NCI-H1048 (cell line): ENCODE results near the gene ADAMTSL1.

Experiments used
- DNase-seq: peaks from one replicate; lab custom pipeline; 2025; lab: John Stamatoyannopoulos, UW

The ADAMTSL1 gene

DNA sequence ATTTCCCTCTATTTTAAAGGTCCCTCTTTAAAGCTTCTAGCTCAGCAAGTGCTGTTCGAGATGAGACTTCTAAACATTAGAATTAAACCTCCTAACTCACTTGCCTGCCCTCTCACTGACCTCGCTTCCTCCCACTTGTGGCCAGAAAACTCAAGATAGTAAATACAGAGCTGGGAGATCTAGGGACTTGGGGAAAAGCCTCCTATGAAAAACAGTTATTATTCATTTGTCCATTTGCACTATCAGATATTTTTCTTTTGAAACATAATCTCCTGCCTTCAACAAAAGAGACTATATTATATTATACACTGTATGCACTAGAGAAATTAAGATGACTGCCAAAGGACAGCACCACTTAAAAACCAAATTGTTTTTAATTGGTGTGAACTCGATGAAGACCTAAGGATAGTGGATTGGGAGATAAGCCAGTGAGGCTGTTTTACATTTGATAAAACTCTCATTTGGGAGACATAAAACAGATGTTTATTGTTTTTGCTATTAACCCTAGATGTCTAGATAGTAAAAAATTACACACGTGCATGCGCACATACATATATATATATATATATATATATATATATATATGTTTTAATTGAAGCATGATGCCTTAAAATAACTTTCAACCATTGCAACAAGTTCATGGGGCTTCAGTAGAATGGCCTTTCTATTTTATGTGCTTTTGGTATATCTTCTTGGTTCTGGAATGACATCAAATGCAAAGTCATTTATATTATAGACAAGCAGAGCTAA is 229.4 kb downstream of the ADAMTSL1 start:
- DNase-seq: no peak

DNA sequence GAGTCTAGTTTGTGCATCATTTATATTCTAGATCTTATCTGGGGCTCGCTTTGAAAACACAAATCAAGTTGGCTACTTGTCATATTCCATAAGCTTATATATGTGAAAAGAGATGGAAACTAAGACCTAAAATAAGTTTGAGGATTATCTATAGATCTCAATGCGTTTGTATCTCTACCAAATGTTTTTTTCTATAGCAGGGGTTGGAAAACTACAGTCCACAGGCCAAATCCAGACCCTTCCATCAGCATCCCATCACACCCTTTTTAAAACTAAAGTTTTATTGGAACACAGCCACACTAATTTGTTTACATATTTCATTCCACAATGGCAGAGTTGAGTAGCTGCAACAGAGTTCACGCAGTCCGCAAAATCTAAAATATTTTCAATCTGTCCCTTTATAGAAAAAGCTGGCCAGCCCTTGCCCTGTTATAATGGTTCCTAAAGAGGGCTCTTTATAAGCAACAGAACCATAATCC is 230.0 kb downstream of the ADAMTSL1 start:
- DNase-seq: no peak

DNA sequence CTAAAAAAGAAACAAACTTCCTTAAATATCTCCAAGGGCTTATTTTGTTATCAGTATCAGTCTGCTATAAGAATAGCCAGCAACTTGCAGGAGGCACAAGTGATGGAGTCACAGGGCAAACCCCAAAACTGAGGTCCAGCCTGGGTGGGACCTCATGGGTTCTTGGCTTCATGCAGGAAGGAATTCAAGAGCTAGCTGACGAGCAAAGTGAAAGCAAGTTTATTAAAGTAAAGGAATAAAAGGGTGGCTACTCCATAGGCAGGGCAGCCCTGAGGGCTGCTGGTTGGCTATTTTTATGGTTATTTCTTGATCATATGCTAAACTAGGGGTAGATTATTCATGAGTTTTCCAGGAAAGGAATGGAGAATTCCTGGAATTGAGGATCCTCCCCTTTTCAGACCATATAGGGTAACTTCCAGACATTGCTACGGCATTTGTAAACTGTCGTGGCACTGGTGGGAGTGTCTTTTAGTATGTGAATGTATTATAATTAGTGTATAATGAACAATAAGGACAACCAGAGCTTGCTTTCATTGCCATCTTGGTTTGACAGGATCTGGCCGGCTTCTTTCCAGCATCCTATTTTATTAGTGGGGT is 231.9 kb downstream of the ADAMTSL1 start:
- no peak for DNase-seq

DNA sequence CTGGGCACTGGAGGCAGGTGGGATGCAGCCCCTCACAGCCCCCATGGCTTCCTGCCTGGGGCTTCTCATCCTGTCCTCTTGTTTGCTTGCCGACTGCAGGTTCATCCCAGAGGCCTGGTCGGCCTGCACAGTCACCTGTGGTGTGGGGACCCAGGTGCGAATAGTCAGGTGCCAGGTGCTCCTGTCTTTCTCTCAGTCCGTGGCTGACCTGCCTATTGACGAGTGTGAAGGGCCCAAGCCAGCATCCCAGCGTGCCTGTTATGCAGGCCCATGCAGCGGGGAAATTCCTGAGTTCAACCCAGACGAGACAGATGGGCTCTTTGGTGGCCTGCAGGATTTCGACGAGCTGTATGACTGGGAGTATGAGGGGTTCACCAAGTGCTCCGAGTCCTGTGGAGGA is 232.7 kb downstream of the ADAMTSL1 start:
- DNase-seq: no peak

DNA sequence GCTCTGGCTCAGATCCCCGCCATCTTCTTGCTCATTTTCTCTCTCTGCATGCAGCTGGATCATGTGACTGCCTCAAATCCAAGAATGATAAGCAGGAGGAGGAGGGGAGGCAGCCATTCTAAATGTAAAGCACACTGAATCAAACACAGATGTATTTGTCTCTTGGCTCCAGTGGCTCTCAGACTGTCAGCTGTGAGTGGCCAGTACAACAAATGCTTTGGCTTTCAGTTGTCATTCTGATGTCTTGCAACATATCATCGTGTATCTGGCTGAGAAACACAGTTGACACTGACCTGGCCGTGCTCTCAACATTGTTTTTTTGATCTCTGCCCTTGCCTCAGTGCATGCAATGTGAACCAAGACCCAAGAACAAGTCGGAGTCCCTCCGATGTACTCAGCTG is 233.1 kb downstream of the ADAMTSL1 start:
- DNase-seq: no peak

DNA sequence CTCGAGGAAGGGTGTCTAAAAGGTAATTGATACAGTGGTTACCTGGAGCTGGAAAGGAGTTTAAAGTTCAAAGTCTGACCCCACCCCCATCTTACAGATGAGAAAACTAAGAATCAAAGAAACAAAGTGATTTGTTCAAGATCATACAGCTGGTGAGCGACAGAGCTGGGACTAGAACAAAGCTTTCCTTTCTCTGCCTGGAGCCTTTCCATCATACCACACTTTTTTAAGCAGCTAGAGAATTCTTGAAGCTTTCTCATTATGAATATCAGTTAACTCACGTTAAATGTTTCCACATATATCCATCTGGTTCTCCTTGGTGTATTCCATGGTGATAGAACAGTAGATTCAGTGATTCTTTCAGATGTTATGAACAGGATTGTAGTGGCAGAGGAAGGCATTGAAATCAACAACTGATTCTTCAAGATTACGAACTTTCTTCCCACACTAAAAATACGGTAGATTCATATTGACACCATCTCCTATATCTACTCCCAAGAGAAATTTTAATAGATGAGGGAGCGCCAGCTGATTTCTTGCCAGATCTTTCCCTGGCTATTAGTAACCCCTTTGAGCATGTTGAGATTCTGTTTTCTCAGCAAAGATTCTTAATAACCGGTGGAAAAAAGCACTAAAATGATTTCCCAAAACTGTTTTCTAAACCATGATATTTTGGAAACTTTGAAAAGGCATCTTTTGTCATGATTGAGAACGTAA is 233.7 kb downstream of the ADAMTSL1 start:
- DNase-seq: no peak

DNA sequence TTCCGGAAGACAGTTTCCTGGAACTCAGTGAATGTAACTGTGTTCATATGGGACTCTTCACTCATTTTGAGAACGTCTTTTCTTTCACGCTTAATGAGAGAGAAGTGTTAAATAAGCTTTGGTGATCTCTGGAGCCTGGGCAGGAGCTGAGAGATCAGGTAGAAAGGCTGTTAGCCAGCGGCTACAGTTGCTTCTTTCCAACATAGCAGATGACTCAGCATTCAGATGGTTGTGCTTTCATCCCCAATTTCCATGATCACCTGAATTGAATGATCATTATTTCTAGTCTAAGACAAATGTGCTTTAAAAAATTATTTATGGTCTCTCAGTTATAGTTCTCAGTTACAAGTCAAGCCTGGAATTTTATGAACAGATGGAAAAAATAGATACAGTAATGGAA is 234.5 kb downstream of the ADAMTSL1 start:
- no peak for DNase-seq

DNA sequence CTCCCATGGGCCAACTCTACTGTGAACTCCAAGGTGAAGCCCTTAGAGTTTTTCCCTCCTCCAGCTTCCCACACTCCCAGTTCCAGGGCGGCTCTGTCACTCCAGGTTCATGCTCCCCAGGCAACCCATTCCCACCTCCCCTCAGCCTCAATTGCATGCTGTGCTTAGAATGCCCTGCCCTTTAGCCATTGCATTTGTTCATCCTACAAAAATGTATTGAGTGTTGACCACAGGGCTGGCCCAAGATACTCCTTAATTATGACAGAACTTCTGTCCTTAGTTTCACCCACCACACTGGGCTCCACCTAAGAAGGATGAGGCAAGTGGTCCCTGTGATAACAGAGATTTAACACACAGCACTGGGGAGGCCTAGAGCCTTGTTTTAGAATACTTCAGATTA is 236.1 kb downstream of the ADAMTSL1 start:
- no peak for DNase-seq

DNA sequence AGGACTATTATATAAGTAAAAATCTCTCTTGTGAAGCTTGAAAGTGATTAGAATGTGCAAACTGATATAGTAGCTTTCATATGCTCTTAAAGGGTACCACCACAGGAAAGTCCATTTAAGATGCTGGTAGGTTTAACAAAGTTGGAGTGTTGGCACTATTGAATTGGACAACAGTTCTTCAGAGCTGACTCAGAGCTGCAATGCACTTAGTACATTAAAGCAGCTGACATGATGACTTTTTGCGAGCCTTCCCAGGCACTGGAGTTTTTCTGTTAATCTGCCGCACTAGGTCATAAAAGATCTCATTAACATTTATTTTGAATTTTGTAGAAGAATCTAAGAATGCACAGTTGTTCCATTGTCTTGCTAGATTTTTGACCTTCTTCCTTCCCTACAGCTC is 243.8 kb downstream of the ADAMTSL1 start:
- no peak for DNase-seq

DNA sequence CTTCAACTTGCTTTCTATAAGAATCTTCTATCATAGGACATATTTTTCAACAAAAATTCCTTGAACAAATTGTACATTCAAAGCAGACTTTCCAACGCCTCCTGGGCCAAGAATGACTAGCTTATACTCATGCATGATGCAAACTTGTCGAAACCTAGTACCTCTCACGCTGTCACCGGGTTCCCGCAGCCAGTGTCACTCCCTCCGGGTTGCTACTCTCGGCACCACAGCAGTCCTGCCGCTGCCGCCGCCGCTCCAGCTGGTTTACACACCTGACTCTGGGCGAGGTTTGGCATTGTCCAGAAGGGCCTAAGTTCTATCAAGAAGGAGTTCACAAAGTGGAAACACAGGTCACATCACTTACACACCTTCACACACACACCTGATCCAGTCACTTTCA is 244.4 kb downstream of the ADAMTSL1 start:
- DNase-seq: no peak

DNA sequence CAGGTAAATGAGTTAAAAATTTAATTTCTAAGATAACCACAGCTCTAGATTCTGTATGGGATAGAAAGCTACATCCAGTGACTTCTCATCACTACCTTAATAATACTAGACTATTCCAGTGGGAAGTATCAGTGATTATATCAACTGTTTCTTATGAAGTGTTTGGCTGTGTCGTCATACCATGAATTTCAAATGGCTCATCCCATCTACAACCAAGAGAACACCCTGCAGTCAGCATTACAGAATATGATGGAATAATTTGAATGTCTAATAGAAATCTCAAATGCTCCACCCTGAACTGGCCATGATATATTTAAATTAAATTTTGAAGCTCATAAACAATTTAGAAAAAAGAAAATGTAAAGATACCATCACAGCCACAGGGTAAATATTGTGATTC is 245.0 kb downstream of the ADAMTSL1 start:
- DNase-seq: no peak

DNA sequence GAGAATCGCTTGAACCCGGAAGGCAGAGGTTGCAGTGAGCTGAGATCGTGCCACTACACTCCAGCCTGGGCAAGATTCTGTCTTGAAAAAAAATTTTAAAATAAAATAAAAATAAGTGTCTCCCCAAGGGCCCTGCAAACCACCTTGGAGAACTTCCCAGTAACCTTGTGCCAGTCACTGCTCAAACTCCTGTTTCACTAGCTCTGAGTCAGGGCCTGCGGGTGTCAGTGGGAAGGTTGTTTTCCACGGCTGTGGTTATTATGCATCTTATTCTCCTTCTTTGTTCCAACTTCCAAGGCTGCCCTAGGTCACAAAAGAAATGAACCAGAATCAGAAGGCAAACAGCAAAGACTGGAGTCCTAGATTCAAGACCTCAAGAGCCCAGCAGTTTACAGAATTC is 246.7 kb downstream of the ADAMTSL1 start:
- DNase-seq: no peak

DNA sequence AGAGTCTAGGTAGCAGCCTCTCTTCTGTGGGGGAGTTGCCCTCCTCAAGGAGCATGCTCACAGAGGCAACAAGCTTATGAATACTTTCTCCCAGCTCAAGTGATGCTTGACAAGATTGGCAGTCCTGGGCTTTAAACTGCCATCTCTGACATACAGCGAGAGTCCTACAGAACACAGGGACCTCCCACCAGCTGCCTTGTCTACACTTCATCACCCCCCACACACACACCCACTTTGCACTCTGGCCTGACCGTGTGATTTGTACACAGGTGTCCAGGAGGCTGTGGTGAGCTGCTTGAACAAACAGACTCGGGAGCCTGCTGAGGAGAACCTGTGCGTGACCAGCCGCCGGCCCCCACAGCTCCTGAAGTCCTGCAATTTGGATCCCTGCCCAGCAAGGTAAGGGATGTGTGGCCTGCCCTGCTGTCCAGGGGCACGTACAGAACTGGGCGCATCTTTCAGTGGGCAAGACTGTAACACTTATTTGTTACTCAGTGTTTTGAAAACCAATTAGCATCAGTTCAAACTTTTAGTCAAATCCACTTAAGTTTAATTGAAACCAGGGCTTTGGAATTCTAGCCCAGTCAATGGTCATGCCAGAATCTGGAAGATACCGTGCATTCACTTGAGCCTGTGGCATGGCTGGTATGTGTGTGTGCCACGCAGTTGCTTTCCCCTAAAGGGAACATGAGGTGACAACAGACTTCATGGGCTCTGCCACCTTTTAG is 247.5 kb downstream of the ADAMTSL1 start:
- DNase-seq: no peak

DNA sequence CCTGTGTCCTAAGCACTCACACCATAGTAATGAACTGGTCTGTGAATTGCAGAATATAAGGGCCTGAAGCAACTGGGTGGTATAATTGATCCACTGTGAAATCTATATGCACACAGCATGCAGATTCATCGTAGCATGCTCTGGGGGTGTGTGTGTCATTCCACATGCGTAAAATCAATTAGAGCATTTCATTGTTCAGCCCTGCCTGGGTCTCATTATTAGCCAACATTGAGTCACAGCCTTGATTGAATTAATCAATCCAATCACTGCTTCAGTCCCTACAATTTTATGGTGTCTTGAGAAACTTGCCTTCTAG is 248.0 kb downstream of the ADAMTSL1 start:
- DNase-seq: no peak

DNA sequence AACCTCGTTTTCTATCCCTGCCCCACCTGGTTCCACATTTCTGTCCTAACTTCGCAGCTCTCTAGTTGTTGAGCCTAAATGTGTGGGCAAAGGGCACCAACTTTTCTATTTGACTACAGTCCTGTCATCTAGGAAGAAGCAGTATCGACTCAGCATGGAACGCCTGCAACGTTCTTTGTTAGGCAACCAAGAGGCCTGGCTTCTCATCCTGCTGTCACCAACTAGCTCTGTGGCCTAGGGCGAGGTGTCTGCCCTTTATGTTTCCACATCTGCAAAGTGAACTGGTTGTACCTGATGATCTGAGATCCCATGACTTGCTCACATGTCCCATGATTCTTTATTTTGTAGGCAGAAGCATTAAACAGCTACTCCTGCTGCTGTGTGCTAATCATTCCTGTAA is 248.9 kb downstream of the ADAMTSL1 start:
- DNase-seq: no peak

DNA sequence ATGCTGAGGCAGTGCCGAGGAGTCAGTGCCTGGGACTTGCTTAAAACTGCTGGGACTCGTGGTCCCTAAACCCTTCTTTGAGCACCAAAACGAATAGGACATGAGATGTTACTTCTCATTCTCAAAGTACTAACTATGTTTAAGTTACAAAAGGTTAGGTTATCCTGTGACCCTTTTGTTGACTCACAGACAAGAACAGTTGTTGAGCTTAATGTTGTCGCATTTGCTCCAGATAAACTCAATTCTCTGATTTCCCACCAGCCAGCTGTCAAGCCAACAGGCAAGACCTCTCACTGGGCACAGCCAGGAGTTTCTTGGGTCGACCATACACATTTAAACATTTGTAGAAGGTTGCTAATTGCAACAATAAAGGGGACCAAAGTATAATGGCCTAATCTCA is 249.4 kb downstream of the ADAMTSL1 start:
- DNase-seq: no peak

DNA sequence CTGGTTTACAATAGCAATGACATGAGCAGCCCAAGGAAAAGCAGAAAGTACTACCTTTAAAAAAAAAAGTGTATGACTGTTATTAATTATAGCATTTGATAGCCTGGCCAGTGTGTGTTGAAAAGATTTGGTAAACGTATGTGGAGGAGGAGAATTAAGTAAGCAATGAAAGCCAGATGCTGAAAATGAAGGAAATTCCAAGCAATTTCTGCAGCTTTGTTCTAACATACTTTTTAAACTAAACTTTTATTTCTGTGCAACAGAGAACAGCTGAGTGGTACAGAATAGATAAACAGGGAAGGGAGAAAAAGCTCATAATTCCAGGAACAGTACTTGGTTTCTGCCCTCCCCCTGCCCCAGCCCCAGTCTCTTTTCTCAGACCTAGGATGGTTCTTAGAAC is 252.6 kb downstream of the ADAMTSL1 start:
- DNase-seq: no peak

DNA sequence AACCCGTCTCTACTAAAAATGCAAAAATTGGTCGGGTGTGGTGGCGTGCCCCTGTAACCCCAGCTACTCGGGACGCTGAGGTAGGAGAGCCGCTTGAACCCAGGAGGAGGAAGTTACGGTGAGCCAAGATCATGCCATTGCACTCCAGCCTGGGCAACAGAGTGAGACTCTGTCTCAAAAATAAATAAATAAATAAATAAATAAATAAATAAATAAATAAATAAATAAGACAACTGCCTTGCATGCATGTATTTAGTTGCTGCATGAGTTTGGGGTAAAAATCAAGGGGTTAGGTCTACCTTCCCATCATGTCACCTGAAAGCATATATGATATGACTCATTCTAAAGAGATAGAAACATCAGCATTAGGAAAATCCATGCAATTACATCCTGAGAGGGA is 254.0 kb downstream of the ADAMTSL1 start:
- no peak for DNase-seq

DNA sequence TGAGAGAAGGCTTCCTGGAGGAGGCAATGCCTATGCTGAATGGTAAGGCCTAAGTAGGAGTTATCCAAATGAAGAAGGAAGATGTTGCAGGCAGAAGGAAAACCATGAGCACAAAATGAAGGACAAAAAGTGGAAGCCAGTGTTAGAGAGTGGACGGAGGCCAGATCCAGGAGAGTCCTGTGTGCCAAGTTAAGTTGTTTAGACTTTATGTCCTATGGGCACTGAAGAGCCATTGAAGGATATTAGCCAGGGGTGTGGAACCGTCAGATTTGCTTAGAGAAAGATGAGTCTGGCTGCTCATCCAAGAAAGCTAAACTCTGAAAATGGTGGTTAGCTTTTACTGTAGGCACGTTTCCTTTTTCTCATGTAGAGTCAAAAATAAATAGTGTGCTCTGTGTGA is 254.7 kb downstream of the ADAMTSL1 start:
- DNase-seq: no peak

DNA sequence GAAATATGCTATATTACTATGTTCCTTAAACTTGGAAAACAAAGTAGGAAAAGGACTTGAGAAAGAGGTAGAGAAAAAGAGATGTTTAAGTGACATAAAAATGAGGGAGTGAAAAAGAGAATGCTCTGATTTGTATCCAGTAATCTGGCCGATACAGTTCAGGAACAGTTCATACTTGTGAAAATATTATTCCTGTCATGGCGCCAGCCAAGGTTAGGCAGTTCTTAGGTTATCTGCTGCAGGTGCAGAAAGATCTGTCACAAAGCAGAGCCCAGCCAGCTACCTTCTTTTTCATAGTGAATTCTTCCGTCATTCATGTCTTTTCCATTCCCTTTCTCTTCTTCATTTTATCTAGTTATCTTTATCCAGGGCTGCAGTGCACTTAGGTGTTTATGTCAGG is 256.3 kb downstream of the ADAMTSL1 start:
- no peak for DNase-seq

DNA sequence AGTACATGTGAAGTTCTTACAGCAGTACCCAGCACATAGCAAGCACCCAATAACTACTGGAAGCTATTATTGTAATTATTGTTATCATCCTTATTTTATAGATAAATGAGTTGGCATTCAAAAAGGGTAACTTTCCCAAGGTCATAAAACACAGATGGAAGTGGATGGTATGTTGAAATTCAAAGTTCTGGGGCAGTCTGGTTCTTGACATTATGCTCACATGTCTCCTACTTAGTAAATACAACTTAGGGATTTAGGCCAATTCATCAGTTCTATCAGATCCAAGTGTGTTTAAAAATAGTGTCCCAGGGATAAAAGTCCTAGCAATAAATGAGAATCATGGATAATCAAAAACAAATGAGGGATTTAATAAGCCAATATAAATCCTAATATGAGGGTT is 265.2 kb downstream of the ADAMTSL1 start:
- no peak for DNase-seq

DNA sequence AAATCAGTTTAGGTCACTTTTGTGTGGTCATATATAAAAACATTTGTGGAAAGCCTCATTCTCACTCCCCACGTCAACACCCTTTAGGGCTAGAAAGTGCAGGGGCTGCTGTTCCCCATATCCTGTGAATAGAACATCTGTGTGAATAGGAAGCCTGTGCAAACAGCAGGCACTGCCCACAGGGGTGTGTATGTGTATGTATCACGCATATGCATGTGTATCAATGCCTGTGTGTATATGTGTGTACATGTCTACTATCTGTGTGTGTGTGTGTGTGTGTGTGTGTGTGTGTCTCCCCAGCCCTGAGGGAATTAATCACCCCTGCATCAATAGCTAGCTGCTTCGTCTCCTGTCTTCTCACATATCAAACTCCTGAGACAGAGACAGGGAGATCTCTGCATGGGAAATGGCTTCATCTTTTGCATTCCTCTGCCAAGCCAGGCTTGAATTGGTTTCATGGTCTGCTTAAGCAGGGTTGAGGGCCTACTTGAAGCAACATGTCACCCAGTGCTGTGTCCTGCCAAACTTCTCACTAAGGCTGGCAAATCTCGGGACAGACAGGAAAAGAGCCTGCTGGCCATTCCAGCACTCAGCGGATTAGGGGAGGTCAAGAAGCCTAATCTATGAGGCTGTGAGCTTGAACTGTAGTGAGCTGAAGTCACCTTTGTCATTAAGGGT is 265.8 kb downstream of the ADAMTSL1 start:
- no peak for DNase-seq
